ELF-1 (cell line): ENCODE results near the gene NISCH.

Source experiments
- DNase-seq: peaks from one replicate; pipeline ENCODE4 v3.0.0-alpha.2; 2016; ENCODE audit warnings: low read depth, low spot score

Gene NISCH

DNA sequence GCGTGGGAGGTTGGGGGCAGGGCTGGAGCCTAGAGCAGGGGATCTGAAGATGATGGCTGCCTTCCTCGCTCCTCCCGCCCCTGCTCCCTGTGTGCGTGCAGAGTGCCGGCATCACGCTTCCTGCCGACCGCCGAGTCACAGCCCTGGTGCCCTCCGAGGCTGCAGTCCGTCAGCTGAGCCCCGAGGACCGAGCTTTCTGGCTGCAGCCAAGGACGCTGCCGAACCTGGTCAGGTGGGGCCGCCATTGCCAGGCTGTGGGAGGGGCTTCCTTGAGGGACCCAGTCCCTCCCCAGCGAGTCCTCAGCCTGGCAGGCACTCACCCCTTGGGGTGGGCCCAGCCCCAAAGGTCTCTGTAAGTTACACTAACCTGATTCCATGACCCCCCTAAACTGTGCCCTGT is 57.3 kb downstream of the NISCH start:
- DNase-seq, result no peak

- no peak for DNase-seq
Observed at GRCh38 chr3:52513281-52513680, 57.9 kb downstream of the NISCH start.

DNA sequence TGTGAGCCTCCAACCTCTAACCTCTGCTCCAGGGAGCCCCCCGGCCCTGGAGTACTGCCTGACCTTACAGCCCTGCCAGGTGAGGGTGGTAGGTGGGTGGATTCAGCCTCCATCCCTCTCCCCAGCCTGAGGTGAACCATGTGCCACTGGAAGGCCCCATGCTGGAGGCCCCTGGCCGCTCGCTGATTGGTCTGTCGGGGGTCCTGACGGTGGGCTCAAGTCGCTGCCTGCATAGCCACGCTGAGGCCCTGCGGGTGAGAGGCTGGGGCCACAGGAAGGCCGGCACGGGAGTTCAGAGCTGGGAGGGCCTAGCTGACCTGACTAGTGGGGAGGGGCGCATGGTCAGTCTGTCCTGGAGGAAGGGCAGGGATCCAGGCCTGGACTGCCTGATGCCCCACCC is 59.2 kb downstream of the NISCH start:
- no peak for DNase-seq

GRCh38 chr3:52515192-52515591 is 59.8 kb downstream of the NISCH start:
- no peak for DNase-seq

- no peak for DNase-seq
Observed at GRCh38 chr3:52516509-52517195, 61.2 kb downstream of the NISCH start.

DNA sequence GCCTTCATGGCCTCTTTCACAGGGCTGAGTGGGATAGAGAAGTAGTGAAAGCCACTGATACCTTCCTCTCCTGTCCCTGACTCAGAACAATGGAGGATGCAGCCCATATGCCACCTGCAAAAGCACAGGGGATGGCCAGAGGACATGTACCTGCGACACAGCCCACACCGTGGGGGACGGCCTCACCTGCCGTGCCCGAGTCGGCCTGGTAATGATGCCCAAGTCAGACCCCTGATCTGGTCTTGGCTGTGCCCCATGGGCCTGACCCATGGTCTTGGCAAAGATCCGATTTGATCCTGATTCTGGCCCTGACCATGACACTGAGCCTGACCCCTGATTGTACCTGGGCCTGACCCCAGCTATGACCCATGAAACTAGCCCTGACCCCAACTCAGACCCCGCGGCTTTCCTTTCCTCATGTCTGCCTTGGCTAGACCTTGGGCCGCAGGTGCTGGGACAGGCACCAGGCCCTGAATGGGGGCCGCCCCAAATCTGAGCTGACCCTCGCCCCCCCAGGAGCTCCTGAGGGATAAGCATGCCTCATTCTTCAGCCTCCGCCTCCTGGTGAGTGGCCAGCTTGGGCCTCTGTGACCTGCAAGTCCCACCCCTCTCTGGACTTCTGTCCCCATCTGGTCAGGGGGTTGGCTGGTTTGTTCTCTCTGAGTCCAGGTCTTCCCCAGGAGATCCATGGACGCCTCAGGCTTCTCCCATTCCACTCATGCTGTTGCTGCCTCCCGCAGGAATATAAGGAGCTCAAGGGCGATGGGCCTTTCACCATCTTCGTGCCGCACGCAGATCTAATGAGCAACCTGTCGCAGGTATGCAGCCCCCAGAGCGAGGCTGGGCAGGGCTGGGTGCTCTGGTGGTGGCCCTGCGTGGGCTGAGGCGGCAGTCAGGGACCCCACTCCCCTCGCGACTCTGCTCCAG is 62.7 kb downstream of the NISCH start:
- DNase-seq, result peak; percentile 42

DNA sequence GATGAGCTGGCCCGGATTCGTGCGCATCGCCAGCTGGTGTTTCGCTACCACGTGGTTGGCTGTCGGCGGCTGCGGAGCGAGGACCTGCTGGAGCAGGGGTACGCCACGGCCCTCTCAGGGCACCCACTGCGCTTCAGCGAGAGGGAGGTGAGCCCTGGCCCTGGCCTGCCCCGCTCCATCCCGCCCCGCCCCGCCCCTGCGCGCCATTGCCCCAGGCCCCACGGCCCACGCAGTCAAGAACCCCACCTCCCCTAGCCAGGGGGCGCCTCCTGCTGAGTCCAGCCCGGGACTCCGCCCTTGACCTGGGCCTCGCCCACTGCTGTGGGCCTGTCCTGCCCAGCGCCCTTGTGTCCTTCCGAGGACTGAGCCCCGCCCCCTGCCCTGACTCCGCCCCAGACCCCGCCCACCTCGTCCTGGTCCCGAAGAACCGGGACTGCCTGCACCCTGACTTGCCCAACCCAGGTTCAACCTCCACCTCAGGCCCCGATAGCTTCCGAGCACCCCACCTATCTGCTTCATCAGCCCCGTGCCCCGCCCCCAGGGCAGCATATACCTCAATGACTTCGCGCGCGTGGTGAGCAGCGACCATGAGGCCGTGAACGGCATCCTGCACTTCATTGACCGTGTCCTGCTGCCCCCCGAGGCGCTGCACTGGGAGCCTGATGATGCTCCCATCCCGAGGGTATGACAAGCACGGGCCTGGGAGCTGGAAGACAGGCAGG is 63.5 kb downstream of the NISCH start:
- DNase-seq, result peak; percentile 67

DNA sequence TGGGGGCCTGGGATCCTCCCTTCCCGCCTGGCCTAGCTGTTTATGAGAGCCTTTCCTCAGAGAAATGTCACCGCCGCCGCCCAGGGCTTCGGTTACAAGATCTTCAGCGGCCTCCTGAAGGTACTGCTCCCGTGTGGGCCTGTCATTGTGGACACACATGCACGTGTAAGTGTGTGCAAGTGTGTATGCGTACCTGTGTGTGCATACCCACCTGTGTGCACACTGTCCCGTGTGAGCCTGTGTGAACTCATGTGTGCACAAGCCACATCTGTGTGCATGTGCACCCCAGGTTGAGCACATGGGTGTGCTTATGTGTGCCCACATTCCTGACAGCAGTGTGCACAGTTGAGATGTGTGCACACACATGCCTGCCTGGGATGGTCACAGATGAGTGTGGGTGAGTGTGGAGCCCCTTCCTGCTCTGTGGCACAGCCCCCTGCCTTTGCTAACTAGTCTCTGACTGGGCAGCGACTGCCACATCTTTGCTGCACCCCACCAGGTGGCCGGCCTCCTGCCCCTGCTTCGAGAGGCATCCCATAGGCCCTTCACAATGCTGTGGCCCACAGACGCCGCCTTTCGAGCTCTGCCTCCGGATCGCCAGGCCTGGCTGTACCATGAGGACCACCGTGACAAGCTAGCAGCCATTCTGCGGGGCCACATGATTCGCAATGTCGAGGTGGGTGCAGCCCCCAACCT is 64.2 kb downstream of the NISCH start:
- no peak for DNase-seq

DNA sequence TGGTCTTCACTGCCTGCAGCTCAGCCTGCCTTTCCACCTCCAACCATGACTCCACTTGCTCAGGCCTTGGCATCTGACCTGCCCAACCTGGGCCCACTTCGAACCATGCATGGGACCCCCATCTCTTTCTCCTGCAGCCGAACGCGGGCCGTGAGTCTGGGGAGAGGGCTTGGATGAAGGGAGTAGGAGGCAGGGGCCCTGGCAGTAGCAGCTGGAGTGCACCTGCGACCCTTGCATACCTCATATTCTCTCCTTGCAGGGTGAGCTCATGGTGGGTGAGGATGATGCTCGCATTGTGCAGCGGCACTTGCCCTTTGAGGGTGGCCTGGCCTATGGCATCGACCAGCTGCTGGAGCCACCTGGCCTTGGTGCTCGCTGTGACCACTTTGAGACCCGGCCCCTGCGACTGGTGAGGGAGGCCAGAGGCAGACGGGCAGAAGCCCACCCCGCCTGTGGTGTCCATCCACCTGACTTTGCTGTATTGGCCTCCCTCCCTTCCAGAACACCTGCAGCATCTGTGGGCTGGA is 64.8 kb downstream of the NISCH start:
- DNase-seq, result no peak

DNA sequence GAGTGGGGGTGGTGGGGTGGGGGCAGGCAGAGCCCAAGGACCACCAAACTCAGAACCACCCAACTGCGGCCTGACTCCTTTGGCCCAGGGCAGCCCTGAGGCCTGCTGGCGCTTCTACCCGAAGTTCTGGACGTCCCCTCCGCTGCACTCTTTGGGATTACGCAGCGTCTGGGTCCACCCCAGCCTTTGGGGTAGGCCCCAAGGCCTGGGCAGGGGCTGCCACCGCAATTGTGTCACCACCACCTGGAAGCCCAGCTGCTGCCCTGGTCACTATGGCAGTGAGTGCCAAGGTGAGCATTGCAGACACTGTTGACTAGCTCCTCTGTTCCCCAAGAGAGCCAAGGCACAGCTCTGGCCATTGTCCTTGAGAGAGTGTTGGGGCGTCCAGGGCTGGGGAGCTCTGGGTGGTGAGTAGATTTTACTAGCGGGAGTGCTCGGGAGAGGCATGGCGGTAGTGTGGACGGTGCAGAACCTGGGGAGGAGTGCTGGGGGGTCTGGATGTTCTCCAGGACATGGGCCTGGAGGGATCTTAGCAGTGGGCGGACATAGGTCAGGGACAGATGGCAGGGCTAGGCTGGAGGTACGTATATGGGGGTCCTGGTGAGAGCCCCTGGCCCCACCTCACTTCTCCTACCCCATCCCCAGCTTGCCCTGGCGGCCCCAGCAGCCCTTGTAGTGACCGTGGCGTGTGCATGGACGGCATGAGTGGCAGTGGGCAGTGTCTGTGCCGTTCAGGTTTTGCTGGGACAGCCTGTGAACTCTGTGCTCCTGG is 65.5 kb downstream of the NISCH start:
- DNase-seq, result no peak

GRCh38 chr3:52521488-52521824 is 66.1 kb downstream of the NISCH start:
- DNase-seq, result no peak

DNA sequence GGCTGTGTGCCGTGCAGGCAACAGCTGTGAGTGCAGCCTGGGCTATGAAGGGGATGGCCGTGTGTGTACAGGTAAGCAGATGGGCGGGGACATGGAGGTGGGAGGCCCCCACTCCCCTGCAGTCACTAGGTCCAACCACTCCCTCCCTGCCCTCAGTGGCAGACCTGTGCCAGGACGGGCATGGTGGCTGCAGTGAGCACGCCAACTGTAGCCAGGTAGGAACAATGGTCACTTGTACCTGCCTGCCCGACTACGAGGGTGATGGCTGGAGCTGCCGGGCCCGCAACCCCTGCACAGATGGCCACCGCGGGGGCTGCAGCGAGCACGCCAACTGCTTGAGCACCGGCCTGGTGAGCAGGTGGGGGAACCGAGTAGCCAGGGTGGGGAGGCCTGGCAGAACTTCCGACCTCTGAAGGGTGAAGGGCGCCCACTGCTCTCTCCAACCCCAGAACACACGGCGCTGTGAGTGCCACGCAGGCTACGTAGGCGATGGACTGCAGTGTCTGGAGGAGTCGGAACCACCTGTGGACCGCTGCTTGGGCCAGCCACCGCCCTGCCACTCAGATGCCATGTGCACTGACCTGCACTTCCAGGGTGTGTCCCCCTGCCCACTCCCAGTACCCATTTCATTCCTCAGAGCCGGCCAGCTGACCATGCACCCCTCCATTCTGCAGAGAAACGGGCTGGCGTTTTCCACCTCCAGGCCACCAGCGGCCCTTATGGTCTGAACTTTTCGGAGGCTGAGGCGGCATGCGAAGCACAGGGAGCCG is 66.7 kb downstream of the NISCH start:
- no peak for DNase-seq

- DNase-seq, result no peak
Observed at GRCh38 chr3:52522651-52523251, 67.3 kb downstream of the NISCH start.

GRCh38 chr3:52523386-52524257 is 68.2 kb downstream of the NISCH start:
- no peak for DNase-seq

GRCh38 chr3:52524258-52524751 is 68.9 kb downstream of the NISCH start:
- DNase-seq, result no peak

- no peak for DNase-seq
Observed at GRCh38 chr3:52524752-52525679, 69.6 kb downstream of the NISCH start.
